ENCODE results near the gene DBN1.

Gene DBN1

GRCh38 chr5:177455661-177456590, 17.5 kb downstream of the DBN1 start:
- peak; percentile 98 to 99 for DNase-seq (ENCODE audit: low read depth in 2 of 2)

GRCh38 chr5:177455036-177455660, 18.3 kb downstream of the DBN1 start:
- peak; percentile 83 to 91 for DNase-seq (ENCODE audit: low read depth in 2 of 2)

GRCh38 chr5:177454397-177455035, 18.9 kb downstream of the DBN1 start:
- peak; percentile 92 for DNase-seq (ENCODE audit: low read depth in 2 of 2)

GRCh38 chr5:177453852-177454396, 19.5 kb downstream of the DBN1 start:
- no peak for DNase-seq (ENCODE audit: low read depth in 2 of 2)

- DNase-seq (ENCODE audit: low read depth in 2 of 2) = no peak
Measured at GRCh38 chr5:177452688-177453638, 20.5 kb downstream of the DBN1 start.

GRCh38 chr5:177450667-177451424, 22.6 kb downstream of the DBN1 start:
- no peak for DNase-seq (ENCODE audit: low read depth in 2 of 2)

- no peak for DNase-seq (ENCODE audit: low read depth in 2 of 2)
Measured at GRCh38 chr5:177449140-177450061, 24.0 kb downstream of the DBN1 start.

GRCh38 chr5:177448244-177448950, 25.0 kb downstream of the DBN1 start:
- DNase-seq (ENCODE audit: low read depth in 2 of 2) = no peak

GRCh38 chr5:177447611-177448243, 25.7 kb downstream of the DBN1 start:
- DNase-seq (ENCODE audit: low read depth in 2 of 2) = no peak

- DNase-seq (ENCODE audit: low read depth in 2 of 2) = no peak
Measured at GRCh38 chr5:177447066-177447610, 26.3 kb downstream of the DBN1 start.

GRCh38 chr5:177446200-177447065, 27.0 kb downstream of the DBN1 start, which contains the start of gene PRR7:
TSS of gene PRR7 (plus strand) at chr5:177446814. CDS start at chr5:177455068, 8,254 bp downstream.
- DNase-seq (ENCODE audit: low read depth in 2 of 2) = peak in 1 of 2 donors; percentile 55

GRCh38 chr5:177445917-177446199, 27.6 kb downstream of the DBN1 start:
- DNase-seq (ENCODE audit: low read depth in 2 of 2) = no peak

- DNase-seq (ENCODE audit: low read depth in 2 of 2) = no peak
Measured at GRCh38 chr5:177445052-177445916, 28.1 kb downstream of the DBN1 start.

- DNase-seq (ENCODE audit: low read depth in 2 of 2) = no peak
Measured at GRCh38 chr5:177444106-177445051, 29.1 kb downstream of the DBN1 start.

Measured in activated CD4-positive, alpha-beta T cell treated with anti-CD3 and anti-CD28 coated beads for 24 hours (primary cell).